ENCODE data around the gene SLC35F4.

GRCh38 chr14:57822081-57822480, 43.8 kb downstream of the SLC35F4 start:
- TF ChIP-seq CTCF (IDR thresholded peaks at IDR 0.05; ENCODE audit: poor library complexity, severe bottlenecking) (no peak), POLR2AphosphoS5 (IDR thresholded peaks at IDR 0.05) (no peak), EP300 (conservative IDR thresholded peaks at IDR 0.05; ENCODE audit: poor library complexity, severe bottlenecking) (no peak)

Data from neural cell (in vitro differentiated cells).